Panc1 (cell line): ENCODE data around the gene CNIH1. TPM values are rescaled to one million over a fixed set of nuclear protein-coding genes. Genes with fewer than 3 reads are reported as not detected.
"Not testable (repeated sequence)": the region's sequence is repeated elsewhere in the genome, so short reads cannot be mapped to it uniquely, and the experiment has no call there.

Source experiments
- ATAC-seq: fragments of 200-7000 bp; cut with Tn5 transposase; 2 replicates; pipeline ENCODE4 v1.9.1; 2020; ENCODE audit warnings: mild to moderate bottlenecking, moderate library complexity
- BruUV-seq: library from RNA; stranded (reverse); fragments of 400-500 nt; replicated peaks from 2 replicates; lab custom pipeline; 2021; lab: Mats Ljungman, UMichigan
- CTCF ChIA-PET: fragments of 300-600 bp; sonication (Branson Sonifier 250); formaldehyde crosslinking; loops from one replicate; lab custom pipeline; 2022; ENCODE audit warnings: antibody characterized with exemption; lab: Charles Lee
- POLR2A ChIA-PET: fragments of 300-600 bp; sonication (Branson Sonifier 250); formaldehyde crosslinking; loops from one replicate; lab custom pipeline; 2022; ENCODE audit warnings: antibody characterized with exemption; lab: Charles Lee
- DNase-seq: peaks from one replicate; pipeline ENCODE4 v3.0.0-alpha.2; 2010; ENCODE audit warnings: low read depth, low spot score
- H3K27ac ChIP-seq: 2 replicates; pipeline ENCODE4 v1.5.1; 2011; ENCODE audit warnings: mild to moderate bottlenecking, low read length, inconsistent platforms
- H3K27me3 ChIP-seq: fragments of 200-500 bp; sonication (Bioruptor generic); 2 replicates; pipeline ENCODE4 v1.6.0; 2014; ENCODE audit warnings: low read length, inconsistent platforms; ENCODE audit not compliant: control insufficient read depth, insufficient read depth
- H3K36me3 ChIP-seq: fragments of 200-500 bp; sonication (Bioruptor generic); 2 replicates; pipeline ENCODE4 v1.5.1; 2014; ENCODE audit warnings: inconsistent platforms, mild to moderate bottlenecking, low read length, moderate library complexity; ENCODE audit not compliant: control insufficient read depth, insufficient read depth
- H3K4me1 ChIP-seq: 2 replicates; pipeline ENCODE4 v1.5.1; 2011; ENCODE audit warnings: inconsistent platforms, mild to moderate bottlenecking, low read length, moderate library complexity; ENCODE audit not compliant: control insufficient read depth, insufficient read depth
- H3K4me3 ChIP-seq, 2 experiments: 2 replicates each; pipeline ENCODE4 v1.5.1; 2011 to 2012; ENCODE audit warnings: low read depth in 2 of 2, low read length in 2 of 2, mild to moderate bottlenecking in 2 of 2, inconsistent platforms in 1 of 2, moderate library complexity in 1 of 2
- H3K9me3 ChIP-seq: fragments of 200-500 bp; sonication (Bioruptor generic); 2 replicates; pipeline ENCODE4 v1.5.1; 2014; ENCODE audit warnings: low read depth, mild to moderate bottlenecking, inconsistent platforms, low read length, moderate library complexity; ENCODE audit not compliant: control insufficient read depth, insufficient read depth
- CTCF ChIP-seq: fragments of 450-650 bp; IDR thresholded peaks from 2 replicates; pipeline ENCODE4 v1.5.1; 2017; ENCODE audit warnings: mild to moderate bottlenecking
- POLR2AphosphoS5 ChIP-seq: IDR thresholded peaks from 2 replicates; pipeline ENCODE4 v1.6.1; 2012; ENCODE audit warnings: mild to moderate bottlenecking, low read depth, low read length, moderate library complexity
- REST ChIP-seq, 2 experiments: IDR thresholded peaks; 2 replicates each; pipeline ENCODE4 v1.6.1; 2011 to 2012; ENCODE audit warnings: low read depth in 2 of 2, control low read depth in 1 of 2, low read length in 1 of 2, mild to moderate bottlenecking in 1 of 2, moderate library complexity in 1 of 2; ENCODE audit not compliant: insufficient read depth in 1 of 2
- SIN3A ChIP-seq: IDR thresholded peaks from 2 replicates; pipeline ENCODE4 v1.6.1; 2012; ENCODE audit warnings: low read depth, mild to moderate bottlenecking, low read length, moderate library complexity, borderline replicate concordance; ENCODE audit not compliant: insufficient read depth
- TCF7L2 ChIP-seq: IDR thresholded peaks from 2 replicates; pipeline ENCODE4 v1.6.1; 2011; ENCODE audit warnings: mild to moderate bottlenecking, low read depth, low read length, inconsistent platforms
- in situ Hi-C: cut with HindIII; loops from 2 replicates; pipeline ENCODE4 v1.10.0; 2016; ENCODE audit warnings: low sequenced_read_pairs, low pct_unique_long_range_greater_than_20kb
- intact Hi-C: fragments of 100-400 bp; cut with micrococcal nuclease; formaldehyde crosslinking; loops from one replicate; pipeline ENCODE4 v1.10.0; 2022; ENCODE audit not compliant: unreplicated experiment
- total RNA-seq: library from RNA; stranded (reverse); gene quantifications from one replicate; pipeline ENCODE4 v1.2.1, GENCODE V29; 2021; ENCODE audit not compliant: unreplicated experiment

CNIH1 gene
- total RNA-seq, 1 experiment from 2014 or later = 83.7 TPM

GRCh38 chr14:54453990-54454389 lies 12.8 kb upstream of the CNIH1 start:
- ATAC-seq, in situ Hi-C loops, BruUV-seq: not testable (repeated sequence)

GRCh38 chr14:54453252-54453651 lies 12.1 kb upstream of the CNIH1 start:
- BruUV-seq = no TSS peak
- POLR2A ChIA-PET = no interaction called here
- CTCF ChIA-PET = no interaction called here
- H3K9me3 ChIP-seq = no peaks in the 10 kb centered on the region
- no peak overlapping the region for H3K4me3 ChIP-seq
- in situ Hi-C loops = no loop called here
- DNase-seq = no peak
- no peak for ATAC-seq
- H3K36me3 ChIP-seq = no peaks in the 10 kb centered on the region
- no peaks in the 10 kb centered on the region; the same call in 1 of the 2 replicates for H3K4me1 ChIP-seq
- intact Hi-C loops = no loop called here
- TF ChIP-seq TCF7L2 = no peak
- TF ChIP-seq REST (IDR thresholded peaks at IDR 0.05; ENCODE audit: insufficient read depth in 1 of 2, low read depth in 2 of 2, low read length in 1 of 2) = no peak
- TF ChIP-seq SIN3A = no peak
- TF ChIP-seq POLR2AphosphoS5 = no peak
- TF ChIP-seq CTCF = no peak
- H3K27me3 ChIP-seq = no peaks in the 10 kb centered on the region
- no peak overlapping the region for H3K27ac ChIP-seq

More at GRCh38 chr14:54453990-54454389, 12.8 kb upstream of the CNIH1 start:
- DNase-seq, H3K36me3 ChIP-seq, CTCF ChIA-PET, H3K4me3 ChIP-seq, H3K27ac ChIP-seq, H3K9me3 ChIP-seq, H3K27me3 ChIP-seq, intact Hi-C loops, H3K4me1 ChIP-seq: not testable (repeated sequence)
- POLR2A ChIA-PET = interaction anchor here (0.6 kb wide), 1 partner anchor 35 kb away, joined by 8 read pairs; the partner anchor contains the start of gene GMFB

GRCh38 chr14:54451961-54452360 lies 10.8 kb upstream of the CNIH1 start:
- in situ Hi-C loops = no loop called here
- Histone ChIP-seq H3K4me3 (no peak overlapping the region), H3K4me1 (no peaks in the 10 kb centered on the region; the same call in 1 of the 2 replicates), H3K27me3 (no peaks in the 10 kb centered on the region), H3K9me3 (no peaks in the 10 kb centered on the region), H3K27ac (no peak overlapping the region), H3K36me3 (no peaks in the 10 kb centered on the region)
- ChIA-PET CTCF (no interaction called here), POLR2A (no interaction called here)
- DNase-seq = no peak
- no peak for TF ChIP-seq TCF7L2
- TF ChIP-seq POLR2AphosphoS5 = no peak
- TF ChIP-seq CTCF = no peak
- TF ChIP-seq REST (IDR thresholded peaks at IDR 0.05; ENCODE audit: insufficient read depth in 1 of 2, low read depth in 2 of 2, low read length in 1 of 2) = no peak
- no peak for TF ChIP-seq SIN3A
- no peak for ATAC-seq
- BruUV-seq = no TSS peak
- intact Hi-C loops = no loop called here
